Suprapubic skin (tissue), 3 donors: ENCODE measurements around the gene RUBCN.

ENCODE experiments used
- CTCF ChIP-seq, 2 donors: fragments of 200-600 bp in 1 of 2; fragments of 450-650 bp in 1 of 2; sonication (generic) in 1 of 2; IDR thresholded peaks; one replicate each; pipeline ENCODE4 v1.5.1; 2016 to 2019; ENCODE audit warnings: antibody characterized with exemption in 2 of 2, mild to moderate bottlenecking in 1 of 2, moderate library complexity in 1 of 2
- POLR2A ChIP-seq, 2 donors: fragments of 450-650 bp; IDR thresholded peaks; one replicate each; pipeline ENCODE4 v1.6.1; 2017; ENCODE audit warnings: antibody characterized with exemption in 2 of 2, mild to moderate bottlenecking in 2 of 2, moderate library complexity in 2 of 2

DNA sequence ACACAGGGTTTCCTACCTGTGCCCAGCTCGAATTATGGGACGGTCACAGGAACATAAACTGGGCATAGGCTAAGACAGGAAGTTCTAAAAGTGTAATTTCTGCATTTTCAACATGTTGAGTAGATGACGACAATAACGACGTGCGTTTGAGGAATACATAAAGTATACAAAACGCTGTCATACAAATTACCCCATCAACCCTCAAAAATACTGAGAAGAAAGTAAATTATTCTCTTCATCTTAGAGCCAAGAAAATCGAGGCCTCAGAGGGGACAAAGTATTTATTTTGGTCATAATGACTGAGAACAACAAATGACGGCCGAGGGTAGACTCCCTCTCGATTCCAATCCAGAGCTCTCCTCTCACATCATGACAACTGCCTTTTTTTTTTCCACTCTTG is 60.8 kb downstream of the RUBCN start:
- TF ChIP-seq POLR2A (IDR thresholded peaks at IDR 0.05) = no peak
- TF ChIP-seq CTCF (IDR thresholded peaks at IDR 0.05) = no peak
